Subcutaneous abdominal adipose tissue (tissue), 5 donors: ENCODE data around the gene FAM110A.
"Not testable (repeated sequence)": the region's sequence is repeated elsewhere in the genome, so short reads cannot be mapped to it uniquely, and the experiment has no call there.

Experiments
- H3K27ac ChIP-seq: one replicate; pipeline ENCODE4 v1.7.0; 2013; ENCODE audit warnings: low read depth, mild to moderate bottlenecking, inconsistent platforms, low read length, moderate library complexity
- H3K27me3 ChIP-seq, 5 donors: one replicate each; pipeline ENCODE4 v1.7.0; 2013; ENCODE audit warnings: low read length in 5 of 5, inconsistent platforms in 1 of 5; ENCODE audit not compliant: control insufficient read depth in 5 of 5, insufficient read depth in 4 of 5
- H3K36me3 ChIP-seq, 5 donors: one replicate each; pipeline ENCODE4 v1.7.0; 2013; ENCODE audit warnings: low read length in 5 of 5; ENCODE audit not compliant: control insufficient read depth in 5 of 5, insufficient read depth in 5 of 5
- H3K4me1 ChIP-seq, 5 donors: one replicate each; pipeline ENCODE4 v1.7.0; 2013; ENCODE audit warnings: low read length in 5 of 5, mild to moderate bottlenecking in 3 of 5, moderate library complexity in 1 of 5; ENCODE audit not compliant: control insufficient read depth in 5 of 5, insufficient read depth in 5 of 5
- H3K4me3 ChIP-seq, 5 donors: one replicate each; pipeline ENCODE4 v1.7.0; 2013; ENCODE audit warnings: low read length in 5 of 5, low read depth in 1 of 5
- H3K9ac ChIP-seq, 5 donors: one replicate each; pipeline ENCODE4 v1.7.0; 2013; ENCODE audit warnings: low read length in 5 of 5, mild to moderate bottlenecking in 4 of 5, moderate library complexity in 3 of 5
- H3K9me3 ChIP-seq, 5 donors: one replicate each; pipeline ENCODE4 v1.7.0; 2013; ENCODE audit warnings: low read length in 5 of 5; ENCODE audit not compliant: control insufficient read depth in 5 of 5
- donor health status: healthy.
- donor health status: healthy.
- donor health status: healthy.
- donor health status: healthy.
- donor health status: healthy.

FAM110A gene

GRCh38 chr20:833450-834150 is at the start of gene FAM110A:
TSS of gene FAM110A (plus strand) at chr20:833715. CDS start at chr20:844805, 11,090 bp downstream.
- Histone ChIP-seq H3K9me3 (peaks cover 0 to 4% (median 2%) of the 10 kb centered on the region in 5 donors), H3K4me3 (peak within 1 kb of the TSS; percentile 71 to 82 (median 74)), H3K27ac (peak within 1 kb of the TSS; percentile 74), H3K4me1 (peaks cover 3 to 54% (median 42%) of the 10 kb centered on the region in 5 donors), H3K36me3 (no peaks in the 10 kb centered on the region), H3K27me3 (no peaks in the 10 kb centered on the region), H3K9ac (peak within 1 kb of the TSS; percentile 26 to 88 (median 82))

GRCh38 chr20:787825-788224 is 45.7 kb upstream of the FAM110A start:
- H3K9me3 ChIP-seq: peaks cover 0 to 23% (median 13%) of the 10 kb centered on the region in 5 donors
- H3K9ac ChIP-seq: no peak overlapping the region
- H3K36me3 ChIP-seq: no peaks in the 10 kb centered on the region
- H3K4me1 ChIP-seq: no peaks in the 10 kb centered on the region
- H3K4me3 ChIP-seq: no peak overlapping the region
- H3K27ac ChIP-seq: no peak overlapping the region
- peaks cover 0 to 4% (median 0%) of the 10 kb centered on the region in 5 donors for H3K27me3 ChIP-seq

GRCh38 chr20:791056-791455 is 42.5 kb upstream of the FAM110A start:
- Histone ChIP-seq H3K9ac (no peak overlapping the region), H3K27ac (no peak overlapping the region), H3K4me1 (no peaks in the 10 kb centered on the region), H3K27me3 (no peaks in the 10 kb centered on the region), H3K4me3 (no peak overlapping the region), H3K9me3 (peaks cover 0 to 17% (median 11%) of the 10 kb centered on the region in 5 donors), H3K36me3 (no peaks in the 10 kb centered on the region)

DNA sequence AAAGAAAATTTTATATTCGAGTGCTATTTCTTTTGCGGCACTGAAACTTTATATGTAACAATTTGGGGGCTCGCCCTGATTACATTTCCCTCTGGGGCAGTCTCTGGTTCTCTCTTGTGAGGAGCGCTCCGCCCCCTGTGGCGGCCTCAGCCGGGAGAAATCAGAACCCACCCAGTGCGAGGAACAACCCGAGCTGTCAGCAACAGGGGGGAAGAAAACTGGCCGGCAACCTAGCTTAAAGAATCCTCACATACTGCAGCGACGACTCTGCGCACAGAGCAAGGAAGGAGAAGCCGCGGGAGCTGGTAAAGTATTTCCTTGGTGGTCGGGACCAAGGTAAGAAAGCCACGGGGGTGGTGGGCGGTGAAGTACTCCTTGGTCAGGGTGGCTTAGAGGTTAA is 41.3 kb upstream of the FAM110A start:
- Histone ChIP-seq H3K36me3 (no peaks in the 10 kb centered on the region), H3K4me3 (peak overlapping the region in 1 of 5 donors; percentile 15), H3K27ac (no peak overlapping the region), H3K9me3 (peaks cover 0 to 17% (median 11%) of the 10 kb centered on the region in 5 donors), H3K9ac (no peak overlapping the region), H3K27me3 (no peaks in the 10 kb centered on the region), H3K4me1 (no peaks in the 10 kb centered on the region)

DNA sequence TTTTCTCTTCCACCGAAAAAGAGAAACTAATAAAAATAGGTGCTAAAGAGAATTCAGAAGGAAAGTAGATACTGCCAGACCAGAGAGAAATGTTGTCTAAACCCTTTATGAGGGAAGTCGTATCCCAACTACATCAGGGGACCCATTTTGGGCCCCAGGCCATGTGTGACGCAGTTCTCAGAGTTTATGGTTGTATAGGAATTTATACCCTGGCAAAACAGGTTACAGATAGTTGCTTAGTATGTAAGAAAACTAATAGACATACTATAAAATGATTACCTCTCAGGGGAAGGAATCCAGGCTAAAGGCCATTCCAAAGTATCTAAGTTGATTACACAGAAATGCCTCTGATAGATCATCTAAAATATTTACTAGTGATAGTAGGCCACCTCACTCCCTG is 36.6 kb upstream of the FAM110A start:
- H3K9me3 ChIP-seq: peaks cover 0 to 11% (median 5%) of the 10 kb centered on the region in 5 donors
- H3K4me1 ChIP-seq: no peaks in the 10 kb centered on the region
- H3K27ac ChIP-seq: no peak overlapping the region
- H3K36me3 ChIP-seq: no peaks in the 10 kb centered on the region
- no peak overlapping the region for H3K4me3 ChIP-seq
- peaks cover under 1 to 4% (median 3%) of the 10 kb centered on the region in 5 donors for H3K27me3 ChIP-seq
- H3K9ac ChIP-seq: no peak overlapping the region

DNA sequence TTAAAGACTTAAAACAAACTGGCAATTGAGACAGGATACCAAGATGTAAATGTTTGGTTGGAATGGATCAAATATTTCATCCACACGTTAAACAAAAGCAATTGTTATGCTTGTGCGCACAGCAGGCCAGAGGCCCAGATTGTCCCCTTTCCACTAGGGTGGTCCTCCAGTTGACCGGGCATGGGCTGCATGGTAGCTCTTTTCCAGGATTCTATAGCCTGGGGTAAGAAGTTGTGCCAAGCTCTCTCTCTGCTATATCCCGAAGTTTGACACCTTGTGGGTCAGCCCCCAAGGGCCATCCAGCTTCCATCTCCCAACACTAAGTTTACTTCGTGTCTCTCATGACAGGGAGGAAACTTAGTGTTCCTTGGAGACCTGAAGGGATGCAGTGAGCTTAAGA is 34.8 kb upstream of the FAM110A start:
- H3K4me3 ChIP-seq, H3K27me3 ChIP-seq, H3K9me3 ChIP-seq, H3K9ac ChIP-seq, H3K4me1 ChIP-seq, H3K27ac ChIP-seq, H3K36me3 ChIP-seq: not testable (repeated sequence)

DNA sequence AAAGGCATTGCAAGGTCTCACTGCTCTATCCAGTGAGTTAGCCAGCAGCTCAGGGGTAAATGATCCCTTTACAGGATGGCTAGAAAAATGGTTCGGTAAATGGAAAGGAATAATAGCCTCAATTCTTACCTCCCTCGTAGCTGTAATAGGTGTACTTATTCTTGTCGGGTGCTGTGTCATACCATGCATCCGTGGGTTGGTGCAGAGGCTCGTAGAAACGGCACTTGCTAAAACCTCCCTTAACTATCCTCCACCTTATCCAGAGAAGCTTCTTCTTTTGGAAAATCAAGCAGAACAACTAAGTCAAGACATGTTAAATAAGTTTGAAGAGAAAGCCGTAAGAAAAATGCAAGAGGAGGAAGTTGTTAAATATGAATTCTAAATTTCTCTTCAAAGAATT is 33.5 kb upstream of the FAM110A start:
- not testable (repeated sequence) for H3K27me3 ChIP-seq, H3K36me3 ChIP-seq, H3K4me1 ChIP-seq, H3K9ac ChIP-seq, H3K27ac ChIP-seq, H3K9me3 ChIP-seq, H3K4me3 ChIP-seq

DNA sequence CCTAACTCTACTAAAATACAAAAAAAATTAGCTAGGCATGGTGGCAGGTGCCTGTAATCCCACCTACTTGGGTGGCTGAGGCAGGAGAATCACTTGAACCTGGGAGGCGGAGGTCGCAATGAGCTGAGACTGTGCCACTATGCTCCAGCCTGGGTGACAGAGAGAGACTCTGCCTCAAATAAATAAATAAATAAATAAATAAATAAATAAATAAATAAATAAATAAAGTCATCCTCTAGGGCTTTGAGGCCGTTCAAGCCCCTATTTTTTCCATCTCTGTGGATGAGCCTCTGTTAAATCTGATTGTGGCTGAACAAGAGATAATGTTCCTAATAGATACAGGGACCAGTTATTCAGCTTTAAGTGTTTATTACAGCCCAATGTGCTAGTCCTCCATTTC is 31.8 kb upstream of the FAM110A start:
- Histone ChIP-seq H3K4me3 (no peak overlapping the region), H3K4me1 (no peaks in the 10 kb centered on the region), H3K9me3 (peaks cover 0 to 15% (median 2%) of the 10 kb centered on the region in 5 donors), H3K36me3 (no peaks in the 10 kb centered on the region), H3K27me3 (peaks cover 2 to 4% (median 3%) of the 10 kb centered on the region in 5 donors), H3K27ac (no peak overlapping the region), H3K9ac (no peak overlapping the region)

DNA sequence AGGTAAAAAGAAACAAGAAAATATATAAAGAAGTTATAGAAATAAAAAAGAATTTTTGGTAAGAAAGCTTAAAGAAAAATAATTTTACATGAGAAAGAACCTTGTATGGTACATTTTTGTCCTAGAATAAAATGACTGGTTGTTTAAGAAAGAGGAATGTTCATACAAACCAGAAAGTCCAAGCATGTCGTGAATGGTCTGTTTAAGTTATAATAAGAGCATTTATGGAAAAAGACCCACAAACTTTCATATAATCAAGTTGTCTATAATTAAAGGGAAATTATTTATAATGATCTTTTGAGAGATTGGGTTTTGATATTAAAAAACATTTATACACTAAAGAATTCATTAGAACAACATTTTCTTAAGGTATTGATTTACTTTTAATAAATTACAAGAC is 27.8 kb upstream of the FAM110A start:
- H3K4me3 ChIP-seq: no peak overlapping the region
- no peak overlapping the region for H3K9ac ChIP-seq
- no peaks in the 10 kb centered on the region for H3K4me1 ChIP-seq
- H3K36me3 ChIP-seq: no peaks in the 10 kb centered on the region
- H3K27ac ChIP-seq: no peak overlapping the region
- peaks cover 2 to 13% (median 6%) of the 10 kb centered on the region in 5 donors for H3K27me3 ChIP-seq
- H3K9me3 ChIP-seq: peaks cover 0 to 17% (median 2%) of the 10 kb centered on the region in 5 donors

GRCh38 chr20:811776-812434 is 21.6 kb upstream of the FAM110A start:
- not testable (repeated sequence) for H3K4me1 ChIP-seq, H3K36me3 ChIP-seq, H3K9ac ChIP-seq, H3K4me3 ChIP-seq, H3K27ac ChIP-seq, H3K9me3 ChIP-seq
- peaks cover 4 to 23% (median 8%) of the 10 kb centered on the region in 5 donors for H3K27me3 ChIP-seq
